H1 (cell line): Measurements from ENCODE around the gene CHST9. TPM values are rescaled to one million over a fixed set of nuclear protein-coding genes. Genes with fewer than 3 reads are reported as not detected.

Experiments used
- BCL11A ChIP-seq, 2 experiments: IDR thresholded peaks; one replicate each; pipeline ENCODE4 v1.6.1; 2011; ENCODE audit warnings: low read depth in 2 of 2, low read length in 2 of 2, mild to moderate bottlenecking in 2 of 2
- CBX5 ChIP-seq: fragments of 300-800, 300-1000 bp; sonication (generic); IDR thresholded peaks from 2 replicates; pipeline ENCODE4 v1.7.1; 2016; ENCODE audit warnings: antibody characterized with exemption, low read length, low read depth
- CBX8 ChIP-seq: fragments of 300-800, 300-1000 bp; sonication (generic); IDR thresholded peaks from 2 replicates; pipeline ENCODE4 v1.7.1; 2016; ENCODE audit warnings: low read depth, low read length, borderline replicate concordance
- EGR1 ChIP-seq: IDR thresholded peaks from 2 replicates; pipeline ENCODE4 v1.6.1; 2011; ENCODE audit warnings: low read depth, low read length, borderline replicate concordance
- GABPA ChIP-seq: IDR thresholded peaks from 2 replicates; pipeline ENCODE4 v1.6.1; 2011; ENCODE audit warnings: mild to moderate bottlenecking, low read length, moderate library complexity, borderline replicate concordance; ENCODE audit not compliant: insufficient read depth
- HDAC6 ChIP-seq: IDR thresholded peaks from one replicate; pipeline ENCODE4 v1.7.1; 2012; ENCODE audit warnings: low read depth, mild to moderate bottlenecking, inconsistent platforms, low read length, moderate library complexity
- JUND ChIP-seq: IDR thresholded peaks from 2 replicates; pipeline ENCODE4 v1.6.1; 2011; ENCODE audit warnings: mild to moderate bottlenecking, improper control_type of control experiment, low read length
- KDM4A ChIP-seq: IDR thresholded peaks from one replicate; pipeline ENCODE4 v1.7.1; 2012; ENCODE audit warnings: low read depth, mild to moderate bottlenecking, moderate library complexity, low read length, inconsistent platforms; ENCODE audit not compliant: severe bottlenecking
- NRF1 ChIP-seq: IDR thresholded peaks from 2 replicates; pipeline ENCODE4 v1.6.1; 2011; ENCODE audit warnings: mild to moderate bottlenecking, low read depth, low read length, improper control_type of control experiment
- POLR2A ChIP-seq, 2 experiments: IDR thresholded peaks; 1 replicate in 1 of 2; 2 replicates in 1 of 2; pipeline ENCODE4 v1.6.1; 2011; ENCODE audit warnings: low read depth in 2 of 2, low read length in 2 of 2, mild to moderate bottlenecking in 2 of 2; ENCODE audit errors: control extremely low read depth in 1 of 2
- RFX5 ChIP-seq: IDR thresholded peaks from 2 replicates; pipeline ENCODE4 v1.6.1; 2011; ENCODE audit warnings: low read depth, low read length, improper control_type of control experiment, borderline replicate concordance
- RNF2 ChIP-seq: fragments of 200-900, 300-1000 bp; sonication (generic); IDR thresholded peaks from 2 replicates; pipeline ENCODE4 v1.7.1; 2016; ENCODE audit warnings: borderline replicate concordance, low read depth, mild to moderate bottlenecking, antibody characterized with exemption, low read length; ENCODE audit not compliant: poor library complexity, severe bottlenecking; ENCODE audit errors: missing control alignments
- RXRA ChIP-seq: IDR thresholded peaks from 2 replicates; pipeline ENCODE4 v1.6.1; 2011; ENCODE audit warnings: low read depth, mild to moderate bottlenecking, low read length, moderate library complexity; ENCODE audit not compliant: insufficient read depth
- SP2 ChIP-seq: IDR thresholded peaks from 2 replicates; pipeline ENCODE4 v1.6.1; 2012; ENCODE audit warnings: mild to moderate bottlenecking, low read length, inconsistent platforms
- SP4 ChIP-seq: IDR thresholded peaks from 2 replicates; pipeline ENCODE4 v1.6.1; 2012; ENCODE audit warnings: low read length, inconsistent platforms
- TBP ChIP-seq: IDR thresholded peaks from 2 replicates; pipeline ENCODE4 v1.6.1; 2011; ENCODE audit warnings: low read depth, low read length, improper control_type of control experiment
- TEAD4 ChIP-seq: IDR thresholded peaks from 2 replicates; pipeline ENCODE4 v1.6.1; 2012; ENCODE audit warnings: low read depth, low read length, inconsistent platforms, mixed read lengths
- YY1 ChIP-seq: IDR thresholded peaks from 2 replicates; pipeline ENCODE4 v1.6.1; 2011; ENCODE audit warnings: low read depth, mild to moderate bottlenecking, low read length
- polyA plus RNA-seq, 7 experiments: library from polyadenylated mRNA; depleted of rRNA in 3 of 7; stranded (reverse) in 5 of 7; unstranded in 2 of 7; fragments of >200 nt in 5 of 7; fragments of 200-250 nt in 2 of 7; gene quantifications; 1 replicate in 5 of 7; 2 replicates in 1 of 7; 4 replicates in 1 of 7; pipeline versions ENCODE4 v1.2.1 to v1.2.3, GENCODE V29; 2011 to 2013; ENCODE audit warnings: missing spikeins in 2 of 7, mixed read lengths in 2 of 7
- total RNA-seq: library from RNA; stranded (reverse); fragmentation: NEBNext Ultra II Directional; extraction: Animal tissue kit (Norgen Biotek cat#: 25700); gene quantifications from 2 replicates; pipeline ENCODE4 v1.2.1, GENCODE V29; 2021
- TF ChIP-seq, protein P1 (sequence below), 3 experiments: IDR thresholded peaks; 1 replicate in 2 of 3; 2 replicates in 1 of 3; pipeline versions ENCODE4 v1.5.1 to v1.6.1; 2011; ENCODE audit warnings: low read length in 3 of 3, mild to moderate bottlenecking in 3 of 3, inconsistent platforms in 2 of 3, low read depth in 1 of 3, moderate library complexity in 1 of 3; ENCODE audit not compliant: insufficient read depth in 1 of 3; ENCODE audit errors: control extremely low read depth in 1 of 3
- TF ChIP-seq, protein P2 (sequence below): IDR thresholded peaks from 2 replicates; pipeline ENCODE4 v1.6.1; 2011; ENCODE audit warnings: low read length, improper control_type of control experiment
- TF ChIP-seq, protein P3 (sequence below): IDR thresholded peaks from 2 replicates; pipeline ENCODE4 v1.6.1; 2011; ENCODE audit warnings: low read depth, mild to moderate bottlenecking, low read length; ENCODE audit not compliant: insufficient read depth

CHST9 gene
- total and polyA plus RNA-seq, 2 of the 8 experiments (the other 6 are each of a cell fraction or from before 2014, with no cell fraction given), result 3.2 to 24.3 TPM

DNA sequence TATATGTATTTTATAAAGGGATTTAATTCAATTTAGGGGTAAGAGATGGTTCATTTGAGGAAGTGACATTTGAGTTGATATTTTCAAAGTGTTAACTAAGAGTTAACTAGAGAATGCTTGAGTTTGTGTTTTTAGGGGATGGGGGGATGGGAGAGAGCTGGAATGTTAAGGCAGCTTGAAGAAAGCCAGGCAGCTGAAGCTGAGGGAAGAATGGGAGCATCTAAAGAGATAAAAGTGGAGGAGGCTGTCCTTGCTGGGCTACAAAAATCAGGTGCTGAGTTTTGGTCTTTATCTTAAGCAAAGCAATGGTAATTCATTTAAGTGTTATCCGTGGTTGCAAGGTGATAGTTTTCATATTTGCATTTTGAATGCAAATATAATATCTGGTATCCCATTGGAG, 9.2 kb downstream of the CHST9 start (continued):
- TF ChIP-seq CBX8 (no peak), YY1 (no peak), POLR2A (IDR thresholded peaks at IDR 0.05; ENCODE audit: control extremely low read depth in 1 of 2, low read depth in 2 of 2, low read length in 2 of 2) (no peak), EGR1 (no peak), TEAD4 (peak; percentile 91), BCL11A (IDR thresholded peaks at IDR 0.05; ENCODE audit: low read depth in 2 of 2, low read length in 2 of 2) (no peak), CBX5 (no peak), HDAC6 (no peak), GABPA (no peak), JUND (no peak), KDM4A (no peak), NRF1 (no peak), SP2 (no peak), SP4 (no peak), RNF2 (no peak), TBP (no peak), RFX5 (no peak), RXRA (no peak)
- TF ChIP-seq, protein P1, sequence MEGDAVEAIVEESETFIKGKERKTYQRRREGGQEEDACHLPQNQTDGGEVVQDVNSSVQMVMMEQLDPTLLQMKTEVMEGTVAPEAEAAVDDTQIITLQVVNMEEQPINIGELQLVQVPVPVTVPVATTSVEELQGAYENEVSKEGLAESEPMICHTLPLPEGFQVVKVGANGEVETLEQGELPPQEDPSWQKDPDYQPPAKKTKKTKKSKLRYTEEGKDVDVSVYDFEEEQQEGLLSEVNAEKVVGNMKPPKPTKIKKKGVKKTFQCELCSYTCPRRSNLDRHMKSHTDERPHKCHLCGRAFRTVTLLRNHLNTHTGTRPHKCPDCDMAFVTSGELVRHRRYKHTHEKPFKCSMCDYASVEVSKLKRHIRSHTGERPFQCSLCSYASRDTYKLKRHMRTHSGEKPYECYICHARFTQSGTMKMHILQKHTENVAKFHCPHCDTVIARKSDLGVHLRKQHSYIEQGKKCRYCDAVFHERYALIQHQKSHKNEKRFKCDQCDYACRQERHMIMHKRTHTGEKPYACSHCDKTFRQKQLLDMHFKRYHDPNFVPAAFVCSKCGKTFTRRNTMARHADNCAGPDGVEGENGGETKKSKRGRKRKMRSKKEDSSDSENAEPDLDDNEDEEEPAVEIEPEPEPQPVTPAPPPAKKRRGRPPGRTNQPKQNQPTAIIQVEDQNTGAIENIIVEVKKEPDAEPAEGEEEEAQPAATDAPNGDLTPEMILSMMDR (IDR thresholded peaks at IDR 0.05; ENCODE audit: control extremely low read depth in 1 of 3, insufficient read depth in 1 of 3, low read depth in 1 of 3, low read length in 3 of 3), result no peak
- TF ChIP-seq, protein P2, sequence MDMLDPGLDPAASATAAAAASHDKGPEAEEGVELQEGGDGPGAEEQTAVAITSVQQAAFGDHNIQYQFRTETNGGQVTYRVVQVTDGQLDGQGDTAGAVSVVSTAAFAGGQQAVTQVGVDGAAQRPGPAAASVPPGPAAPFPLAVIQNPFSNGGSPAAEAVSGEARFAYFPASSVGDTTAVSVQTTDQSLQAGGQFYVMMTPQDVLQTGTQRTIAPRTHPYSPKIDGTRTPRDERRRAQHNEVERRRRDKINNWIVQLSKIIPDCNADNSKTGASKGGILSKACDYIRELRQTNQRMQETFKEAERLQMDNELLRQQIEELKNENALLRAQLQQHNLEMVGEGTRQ, result no peak
- TF ChIP-seq, protein P3, sequence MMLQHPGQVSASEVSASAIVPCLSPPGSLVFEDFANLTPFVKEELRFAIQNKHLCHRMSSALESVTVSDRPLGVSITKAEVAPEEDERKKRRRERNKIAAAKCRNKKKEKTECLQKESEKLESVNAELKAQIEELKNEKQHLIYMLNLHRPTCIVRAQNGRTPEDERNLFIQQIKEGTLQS, result no peak
